ENCODE data around the gene CENATAC.

DNA sequence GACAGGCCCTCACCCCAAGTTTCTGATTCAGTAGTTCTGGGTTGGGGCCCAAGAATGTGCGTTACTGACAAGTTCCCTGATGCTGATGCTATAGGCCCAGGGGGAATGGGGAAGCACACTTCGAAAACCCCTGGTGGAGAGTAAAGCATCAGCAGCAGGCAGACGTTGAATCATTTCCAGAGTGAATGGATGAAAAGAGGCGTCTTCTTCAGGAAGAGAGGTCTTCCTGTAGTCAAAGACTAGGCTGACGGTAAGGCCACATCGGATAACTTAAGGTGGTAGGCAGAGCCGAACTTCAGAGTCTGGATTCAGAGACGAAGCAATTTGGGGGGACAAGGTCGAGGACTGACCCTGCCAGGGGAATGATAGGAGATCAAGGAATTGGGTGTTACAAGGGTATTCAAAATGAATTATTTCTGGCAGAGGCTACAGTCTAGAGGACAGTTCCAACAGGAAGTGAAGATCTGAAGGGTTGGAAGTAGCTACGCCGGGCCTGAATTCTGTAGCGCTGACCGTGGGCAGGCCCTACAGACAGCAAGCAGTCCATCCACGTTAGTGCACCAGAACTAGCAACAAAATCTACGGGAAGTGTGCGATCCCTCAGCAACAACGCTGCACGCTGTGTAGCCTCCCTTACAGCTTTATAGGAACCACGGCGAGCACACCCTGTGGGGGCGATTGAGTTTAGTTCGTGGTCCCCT, 862 bp upstream of the CENATAC start:
- peak; percentile 36 for TF ChIP-seq CTCF (IDR thresholded peaks at IDR 0.05; ENCODE audit: low read length)
- TF ChIP-seq EZH2phosphoT487 (IDR thresholded peaks at IDR 0.05; ENCODE audit: low read length): no peak
